Small intestine (tissue), 7 donors: Measurements from ENCODE around the gene OMA1. TPM values are rescaled to one million over a fixed set of nuclear protein-coding genes. Genes with fewer than 3 reads are reported as not detected.
A peak's percentile ranks its signal among the peaks of the same experiment; 100 is the strongest.
"Not testable (repeated sequence)": the region's sequence is repeated elsewhere in the genome, so short reads cannot be mapped to it uniquely, and the experiment has no call there.

ENCODE experiments used
- DNase-seq, 2 donors: peaks; one replicate each; pipeline versions ENCODE4 v3.0.0 to v3.0.0-alpha.2; 2013
- FAIRE-seq: peaks from 2 replicates; lab custom pipeline; 2012; peaks lifted over from hg19 to GRCh38; lab: Jason Lieb, UNC
- H3K27ac ChIP-seq, 3 donors: one replicate each; pipeline ENCODE4 v1.5.1; 2013; ENCODE audit warnings: low read length in 2 of 3, mild to moderate bottlenecking in 2 of 3, control low read depth in 1 of 3, inconsistent platforms in 1 of 3, low read depth in 1 of 3, moderate library complexity in 1 of 3
- H3K27me3 ChIP-seq, 3 donors: one replicate each; pipeline ENCODE4 v1.6.1; 2013; ENCODE audit warnings: low read length in 3 of 3, inconsistent platforms in 1 of 3; ENCODE audit not compliant: control insufficient read depth in 3 of 3, insufficient read depth in 3 of 3
- H3K36me3 ChIP-seq, 3 donors: one replicate each; pipeline ENCODE4 v1.6.1; 2013; ENCODE audit warnings: low read length in 3 of 3, inconsistent platforms in 1 of 3, low read depth in 1 of 3, mild to moderate bottlenecking in 1 of 3, moderate library complexity in 1 of 3; ENCODE audit not compliant: control insufficient read depth in 3 of 3, insufficient read depth in 2 of 3
- H3K4me1 ChIP-seq, 3 donors: one replicate each; pipeline ENCODE4 v1.6.1; 2013; ENCODE audit warnings: low read length in 2 of 3, inconsistent platforms in 1 of 3, low read depth in 1 of 3, mild to moderate bottlenecking in 1 of 3, moderate library complexity in 1 of 3; ENCODE audit not compliant: control insufficient read depth in 3 of 3, insufficient read depth in 2 of 3
- H3K4me3 ChIP-seq, 3 donors: one replicate each; pipeline ENCODE4 v1.5.1; 2013; ENCODE audit warnings: low read length in 3 of 3, control low read depth in 1 of 3, inconsistent platforms in 1 of 3, low read depth in 1 of 3, mild to moderate bottlenecking in 1 of 3, moderate library complexity in 1 of 3
- H3K9me3 ChIP-seq, 2 donors: one replicate each; pipeline ENCODE4 v1.6.1; 2013; ENCODE audit warnings: low read depth in 1 of 2, low read length in 1 of 2; ENCODE audit not compliant: control insufficient read depth in 2 of 2, insufficient read depth in 1 of 2
- WGBS, 3 donors: extraction: QIAGEN DNeasy Blood & Tissue Kit; methylation state at CpG; one replicate each; pipeline ENCODE4 v1.1.7; 2013; 5-methylcytosine and 5-hydroxymethylcytosine counted together
- polyA plus RNA-seq, 4 donors: library from polyadenylated mRNA; stranded (reverse) in 3 of 4; unstranded in 1 of 4; fragments of 200-250 nt in 3 of 4; fragments of 120-200 nt in 1 of 4; gene quantifications; one replicate each; pipeline versions ENCODE4 v1.2.1 to v1.2.3, GENCODE V29; 2013
- donor health status: healthy with polysubstance abuse.
- donor health status: control.
- donor health status: control.
- donor health status: Bipolar disorder and iron deficiency.
- donor health status: healthy.

The OMA1 gene
- polyA plus RNA-seq, 4 donors = 7.3 to 39.9 (median 12.3) TPM

DNA sequence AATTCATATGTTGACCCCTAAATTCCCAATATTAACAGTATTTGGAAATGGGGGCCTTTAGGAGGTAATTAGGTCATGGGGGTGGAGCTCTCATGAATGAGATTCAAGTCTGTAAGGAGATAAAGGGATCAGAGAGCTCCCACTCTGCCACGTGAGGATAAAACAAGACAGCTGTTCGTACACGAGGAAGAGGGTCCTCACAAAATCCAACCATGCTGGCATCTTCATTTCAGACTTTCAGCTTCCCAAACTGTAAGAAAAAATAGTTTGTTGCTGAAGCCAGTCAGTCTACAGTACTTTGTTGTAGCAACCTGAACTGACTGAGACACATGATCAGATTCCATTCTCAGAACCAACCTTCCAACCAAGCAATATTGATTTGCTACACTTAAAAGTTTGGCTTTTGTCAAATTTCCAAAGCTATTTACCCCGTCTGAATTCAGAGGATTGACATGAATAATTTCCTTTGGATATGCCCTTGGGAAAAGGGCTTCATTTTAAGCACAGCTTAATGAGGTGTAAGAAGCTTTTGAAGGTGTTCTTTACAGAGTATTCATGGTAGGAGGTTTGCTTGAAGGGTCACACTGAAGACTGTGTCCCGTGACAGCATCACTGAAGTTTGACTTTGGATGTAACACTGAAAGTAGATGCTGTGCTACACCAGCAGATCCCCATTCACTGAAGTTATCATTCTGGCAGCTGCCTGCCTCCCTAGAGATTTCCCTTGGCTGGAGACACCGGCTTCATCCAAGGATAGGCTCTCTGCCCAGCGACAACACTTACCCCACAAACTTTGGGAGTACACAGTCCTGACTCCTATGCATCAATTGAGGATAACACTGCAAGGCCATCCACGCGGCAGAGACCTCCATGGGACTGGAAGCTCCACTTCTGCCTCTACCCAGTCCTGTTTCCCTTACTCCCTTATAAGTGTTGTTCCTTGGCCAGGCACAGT, 4.9 kb upstream of the OMA1 start:
- no peak overlapping the region for H3K4me3 ChIP-seq
- no peak overlapping the region for H3K27ac ChIP-seq
- no peak for DNase-seq
- peaks cover 0 to 2% (median 0%) of the 10 kb centered on the region in 3 donors for H3K27me3 ChIP-seq
- FAIRE-seq = no peak
- peaks cover 0 to 11% (median 0%) of the 10 kb centered on the region in 3 donors for H3K4me1 ChIP-seq
- H3K36me3 ChIP-seq = no peaks in the 10 kb centered on the region
- WGBS, 3 donors = 70 to 75% (median 70%) methylated on average over 9 of the region's 9 CpGs
- H3K9me3 ChIP-seq = no peaks in the 10 kb centered on the region

GRCh38 chr1:58549291-58549690, 2.8 kb upstream of the OMA1 start:
- not testable (repeated sequence) for H3K4me3 ChIP-seq, H3K36me3 ChIP-seq, H3K9me3 ChIP-seq, FAIRE-seq, H3K27ac ChIP-seq, H3K27me3 ChIP-seq
- peaks cover 0 to 20% (median 0%) of the 10 kb centered on the region in 3 donors for H3K4me1 ChIP-seq
- WGBS, 3 donors = 40 to 50% (median 41%) methylated on average over 6 of the region's 6 CpGs
- DNase-seq = peak in 1 of 2 donors; percentile 12

DNA sequence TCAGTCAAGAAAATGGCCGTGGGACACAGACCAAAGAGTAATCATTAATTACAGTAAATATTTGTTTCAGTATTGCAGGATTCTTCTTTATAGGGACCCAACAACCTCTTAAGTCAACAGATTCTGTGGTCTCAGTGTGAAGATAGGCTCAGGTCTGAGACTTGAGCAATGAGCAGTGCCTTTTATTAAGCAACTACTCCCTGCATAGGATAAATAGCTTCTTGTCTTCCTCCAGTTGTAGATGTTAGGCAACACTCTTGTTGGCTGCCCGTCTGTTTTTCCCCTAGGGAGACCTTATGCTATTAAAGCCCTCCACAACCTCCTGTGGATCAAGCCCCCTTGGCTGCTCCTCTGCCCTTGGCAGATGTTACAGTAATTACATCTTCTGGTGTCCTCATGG, 1.8 kb upstream of the OMA1 start:
- no peak overlapping the region for H3K27ac ChIP-seq
- WGBS, 3 donors = 58 to 82% (median 80%) methylated on average over 2 of the region's 2 CpGs
- peaks cover 0 to 20% (median 0%) of the 10 kb centered on the region in 3 donors for H3K4me1 ChIP-seq
- FAIRE-seq (no peak), DNase-seq (no peak)
- peaks cover 0 to 2% (median 0%) of the 10 kb centered on the region in 3 donors for H3K27me3 ChIP-seq
- no peaks in the 10 kb centered on the region for H3K36me3 ChIP-seq
- H3K9me3 ChIP-seq = no peaks in the 10 kb centered on the region
- H3K4me3 ChIP-seq = no peak overlapping the region

GRCh38 chr1:58545591-58546519, 671 bp downstream of the OMA1 start:
- 0 to 2% (median 1%) methylated on average over 31 to 43 of the region's 43 CpGs for WGBS, 3 donors
- DNase-seq = peak; percentile 72 to 91
- H3K4me3 ChIP-seq = peak overlapping the region; percentile 80 to 94 (median 82)
- H3K27ac ChIP-seq = peak overlapping the region; percentile 96 to 100 (median 98)
- no peaks in the 10 kb centered on the region for H3K27me3 ChIP-seq
- no peaks in the 10 kb centered on the region for H3K36me3 ChIP-seq
- H3K9me3 ChIP-seq = no peaks in the 10 kb centered on the region
- FAIRE-seq = no peak
- peaks cover 0 to 20% (median 0%) of the 10 kb centered on the region in 3 donors for H3K4me1 ChIP-seq

- FAIRE-seq (no peak), DNase-seq (no peak)
- H3K27ac ChIP-seq = no peak overlapping the region
- H3K4me1 ChIP-seq = peaks cover 0 to 15% (median 0%) of the 10 kb centered on the region in 3 donors
- H3K4me3 ChIP-seq = no peak overlapping the region
- H3K9me3 ChIP-seq = no peaks in the 10 kb centered on the region
- no peaks in the 10 kb centered on the region for H3K36me3 ChIP-seq
- H3K27me3 ChIP-seq = no peaks in the 10 kb centered on the region
- WGBS, 3 donors = 89 to 97% (median 91%) methylated on average over 1 of the region's 1 CpG
Measured at GRCh38 chr1:58543260-58543659, 3.3 kb downstream of the OMA1 start.

DNA sequence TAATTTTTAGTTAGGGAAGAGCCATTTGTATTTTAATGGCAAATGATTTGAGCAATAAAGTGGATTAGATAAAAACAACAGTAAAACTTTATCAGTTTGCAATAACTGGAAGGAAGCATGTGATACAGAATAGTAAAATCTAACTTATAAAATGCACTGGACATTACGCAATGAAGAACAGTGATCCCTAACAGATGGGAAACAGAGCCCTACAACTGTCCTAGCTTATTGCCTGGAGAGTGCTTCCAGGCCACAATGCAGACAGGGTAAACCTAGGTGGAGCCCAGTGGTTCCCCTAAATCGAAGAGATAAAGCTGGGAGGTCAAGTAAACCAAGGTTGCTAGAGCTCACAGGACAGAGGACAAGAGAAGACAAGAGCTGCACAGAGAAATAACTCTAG, 7.0 kb downstream of the OMA1 start:
- H3K27ac ChIP-seq = peak overlapping the region in 1 of 3 donors; percentile 39
- no peaks in the 10 kb centered on the region for H3K36me3 ChIP-seq
- FAIRE-seq = no peak
- H3K4me1 ChIP-seq = peaks cover 0 to 6% (median 0%) of the 10 kb centered on the region in 3 donors
- DNase-seq = peak; percentile 30 to 61
- H3K4me3 ChIP-seq = no peak overlapping the region
- WGBS, 3 donors = 25 to 62% (median 31%) methylated on average over 2 of the region's 2 CpGs
- H3K27me3 ChIP-seq = no peaks in the 10 kb centered on the region
- no peaks in the 10 kb centered on the region for H3K9me3 ChIP-seq

DNA sequence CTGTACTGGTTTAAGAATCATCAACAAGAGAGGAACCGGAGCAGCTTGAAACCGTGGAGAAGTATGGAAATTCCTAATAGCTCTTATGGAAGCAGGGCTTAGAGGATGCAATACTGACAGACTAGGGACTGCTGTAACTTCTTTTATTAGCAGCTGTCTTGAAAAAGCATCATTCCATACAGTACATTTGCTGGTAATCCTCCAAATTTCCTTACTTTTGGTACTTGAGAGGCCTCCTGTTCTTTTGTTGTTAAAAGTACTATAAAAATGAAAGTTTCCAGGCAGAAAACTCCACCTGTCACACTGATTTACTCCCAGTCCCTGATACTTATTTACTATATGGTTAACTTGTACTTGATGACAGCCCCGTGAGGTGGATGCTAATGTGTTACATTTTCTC, 7.7 kb downstream of the OMA1 start:
- DNase-seq (peak in 1 of 2 donors; percentile 10), FAIRE-seq (no peak)
- H3K4me1 ChIP-seq = peaks cover 0 to 6% (median 0%) of the 10 kb centered on the region in 3 donors
- H3K9me3 ChIP-seq = no peaks in the 10 kb centered on the region
- 88 to 94% (median 90%) methylated on average over 3 of the region's 3 CpGs for WGBS, 3 donors
- no peaks in the 10 kb centered on the region for H3K27me3 ChIP-seq
- no peak overlapping the region for H3K4me3 ChIP-seq
- H3K27ac ChIP-seq = peak overlapping the region in 1 of 3 donors; percentile 24
- no peaks in the 10 kb centered on the region for H3K36me3 ChIP-seq

DNA sequence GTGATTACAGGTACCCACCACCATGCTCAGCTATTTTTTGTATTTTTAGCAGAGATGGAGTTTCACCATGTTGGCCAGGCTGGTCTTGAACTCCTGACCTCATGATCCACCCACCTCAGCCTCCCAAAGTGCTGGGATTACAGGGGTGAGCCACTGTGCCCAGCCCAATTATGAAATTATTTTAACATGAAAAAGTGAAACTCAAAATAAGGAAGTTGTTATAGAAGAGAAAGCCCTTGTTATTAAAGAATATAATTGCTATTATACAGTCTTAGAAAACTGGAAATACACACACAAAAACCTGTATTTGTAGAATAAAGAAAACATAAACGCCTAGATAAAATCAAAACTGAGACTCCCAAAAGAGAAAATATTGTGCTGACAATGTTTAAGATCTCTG, 14.7 kb downstream of the OMA1 start:
- FAIRE-seq, H3K4me3 ChIP-seq, H3K9me3 ChIP-seq: not testable (repeated sequence)

More for the DNA sequence above, 14.7 kb downstream of the OMA1 start:
- H3K4me1 ChIP-seq, DNase-seq, H3K27ac ChIP-seq, H3K36me3 ChIP-seq, H3K27me3 ChIP-seq: not testable (repeated sequence)
- WGBS, 3 donors = 95% methylated on average over 1 of the region's 1 CpG
